Right atrium auricular region (tissue), 2 donors: ENCODE results near the gene MLLT3. TPM values are rescaled to one million over a fixed set of nuclear protein-coding genes. Genes with fewer than 3 reads are reported as not detected.

Source experiments
- DNase-seq: peaks from one replicate; pipeline ENCODE4 v3.0.0-alpha.2; 2019; ENCODE audit warnings: low spot score
- H3K27ac ChIP-seq, 2 donors: fragments of 200-600 bp; sonication (generic); 1 replicate in 1 of 2; 2 replicates in 1 of 2; pipeline ENCODE4 v1.5.1; 2016 to 2019
- H3K27me3 ChIP-seq, 2 donors: fragments of 200-600 bp; sonication (generic); one replicate each; pipeline versions ENCODE4 v1.5.1 to v1.6.0; 2017 to 2019
- H3K36me3 ChIP-seq: fragments of 200-600 bp; sonication (generic); one replicate; pipeline ENCODE4 v1.5.1; 2016
- H3K4me1 ChIP-seq, 2 donors: fragments of 200-600 bp; sonication (generic); one replicate each; pipeline versions ENCODE4 v1.5.1 to v1.6.0; 2017 to 2019
- H3K4me3 ChIP-seq, 2 donors: fragments of 200-600 bp; sonication (generic); 1 replicate in 1 of 2; 2 replicates in 1 of 2; pipeline ENCODE4 v1.5.1; 2017 to 2019; ENCODE audit warnings: mild to moderate bottlenecking in 1 of 2, moderate library complexity in 1 of 2
- H3K9me3 ChIP-seq, 2 donors: fragments of 200-600 bp; sonication (generic); one replicate each; pipeline ENCODE4 v1.5.1; 2019
- CTCF ChIP-seq, 2 donors: fragments of 200-600 bp; sonication (generic); IDR thresholded peaks; one replicate each; pipeline ENCODE4 v1.5.1; 2019; ENCODE audit warnings: antibody characterized with exemption in 2 of 2
- total RNA-seq, 2 donors: library from RNA; depleted of rRNA; stranded (reverse); fragments of >200 nt; gene quantifications; one replicate each; pipeline ENCODE4 v1.1.0, GENCODE V29; 2016

The MLLT3 gene
- total RNA-seq, 2 donors from 2014 or later: 5.3 to 7.6 TPM

DNA sequence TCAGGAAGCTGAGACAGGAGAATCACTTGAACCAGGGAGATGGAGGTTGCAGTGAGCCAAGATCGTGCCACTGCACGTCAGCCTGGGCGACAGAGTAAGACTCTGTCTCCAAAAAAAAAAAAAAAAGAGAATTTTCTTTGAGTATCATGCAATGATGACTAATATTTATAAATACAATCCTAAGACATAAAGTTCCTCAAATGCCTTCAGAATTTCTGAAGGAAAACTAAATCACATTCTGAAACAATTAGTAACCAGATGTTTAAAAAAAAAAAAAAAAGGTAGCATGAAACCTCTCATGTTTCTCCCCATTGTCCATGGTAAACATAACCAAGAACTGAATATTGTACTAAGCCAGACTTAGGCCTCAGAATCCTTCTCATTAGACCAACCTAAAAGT, 23.1 kb downstream of the MLLT3 start:
- no peaks in the 10 kb centered on the region for H3K9me3 ChIP-seq
- no peak overlapping the region for H3K27ac ChIP-seq
- TF ChIP-seq CTCF (IDR thresholded peaks at IDR 0.05): no peak
- H3K4me1 ChIP-seq: peaks cover 0 to 21% of the 10 kb centered on the region in 2 donors
- no peaks in the 10 kb centered on the region for H3K27me3 ChIP-seq
- no peak overlapping the region for H3K4me3 ChIP-seq
- no peaks in the 10 kb centered on the region for H3K36me3 ChIP-seq
- DNase-seq: no peak

DNA sequence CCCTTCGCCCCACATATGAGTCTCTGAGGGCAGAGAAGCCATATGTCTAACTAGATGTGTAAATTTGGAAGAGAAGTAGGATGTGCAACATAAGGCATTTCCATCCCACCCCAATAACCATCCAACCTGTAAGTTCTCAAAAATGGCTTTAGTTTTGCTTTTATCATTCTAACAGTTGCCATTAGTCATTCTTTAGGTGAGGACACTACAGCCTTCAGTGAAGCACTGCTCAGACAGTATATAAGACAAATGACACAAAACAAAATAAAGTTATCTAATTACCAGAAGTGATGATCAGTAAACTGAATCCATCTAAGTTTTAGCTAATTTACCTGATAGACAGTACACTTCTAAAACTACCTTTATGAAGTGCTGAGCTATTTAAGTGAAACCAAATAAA, 23.9 kb downstream of the MLLT3 start:
- DNase-seq: no peak
- H3K27me3 ChIP-seq: no peaks in the 10 kb centered on the region
- no peak overlapping the region for H3K4me3 ChIP-seq
- no peaks in the 10 kb centered on the region for H3K9me3 ChIP-seq
- no peak for TF ChIP-seq CTCF (IDR thresholded peaks at IDR 0.05)
- peaks cover 0 to 13% of the 10 kb centered on the region in 2 donors for H3K4me1 ChIP-seq
- no peak overlapping the region for H3K27ac ChIP-seq
- H3K36me3 ChIP-seq: no peaks in the 10 kb centered on the region

DNA sequence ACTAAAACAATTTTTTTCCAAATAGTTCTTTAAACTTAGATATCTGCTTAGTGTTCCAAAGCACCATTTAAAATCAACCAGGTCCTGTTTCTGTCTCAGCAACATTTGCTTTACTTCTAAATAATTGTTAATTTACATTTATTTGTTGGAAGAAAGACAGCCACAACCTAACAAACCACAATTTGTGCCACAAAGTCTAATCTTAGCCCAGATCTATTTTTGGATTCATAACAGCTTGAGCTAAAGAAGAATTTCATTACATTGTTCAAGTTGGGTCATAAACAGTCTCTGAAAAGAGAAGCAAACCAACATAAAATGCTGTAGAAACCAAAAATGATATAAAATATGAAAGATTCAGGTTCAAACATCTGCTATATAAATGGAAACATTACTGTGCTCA, 24.4 kb downstream of the MLLT3 start:
- Histone ChIP-seq H3K27me3 (no peaks in the 10 kb centered on the region), H3K4me3 (no peak overlapping the region), H3K36me3 (no peaks in the 10 kb centered on the region), H3K27ac (no peak overlapping the region), H3K4me1 (peaks cover 0 to 7% of the 10 kb centered on the region in 2 donors), H3K9me3 (no peaks in the 10 kb centered on the region)
- TF ChIP-seq CTCF (IDR thresholded peaks at IDR 0.05): no peak
- no peak for DNase-seq

DNA sequence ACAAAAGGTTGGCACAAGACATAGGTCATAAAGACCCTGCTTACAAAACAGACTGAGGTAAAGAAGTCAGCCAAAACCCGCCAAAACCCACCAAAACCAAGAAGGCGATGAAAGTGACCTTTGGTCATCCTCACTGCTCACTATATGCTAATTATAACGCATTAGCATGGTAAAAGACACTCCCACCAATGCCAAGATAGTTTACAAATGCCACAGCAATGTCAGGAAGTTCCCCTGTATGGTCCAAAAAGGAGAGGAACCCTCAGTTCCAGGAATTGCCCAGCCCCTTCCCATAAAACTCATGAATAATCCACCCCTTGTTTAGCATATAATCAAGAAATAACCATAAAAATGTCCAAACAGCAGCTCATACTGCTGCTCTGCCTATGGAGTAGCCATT, 27.7 kb downstream of the MLLT3 start:
- no peaks in the 10 kb centered on the region for H3K4me1 ChIP-seq
- no peak for TF ChIP-seq CTCF (IDR thresholded peaks at IDR 0.05)
- no peaks in the 10 kb centered on the region for H3K36me3 ChIP-seq
- H3K27ac ChIP-seq: no peak overlapping the region
- H3K4me3 ChIP-seq: no peak overlapping the region
- DNase-seq: no peak
- H3K27me3 ChIP-seq: no peaks in the 10 kb centered on the region
- no peaks in the 10 kb centered on the region for H3K9me3 ChIP-seq

GRCh38 chr9:20593537-20593936, 28.8 kb downstream of the MLLT3 start:
- no peak for TF ChIP-seq CTCF (IDR thresholded peaks at IDR 0.05)

GRCh38 chr9:20593105-20593504, 29.2 kb downstream of the MLLT3 start:
- Histone ChIP-seq H3K27me3 (no peaks in the 10 kb centered on the region), H3K36me3 (no peaks in the 10 kb centered on the region), H3K27ac (no peak overlapping the region), H3K4me1 (no peaks in the 10 kb centered on the region), H3K4me3 (no peak overlapping the region), H3K9me3 (no peaks in the 10 kb centered on the region)
- DNase-seq: no peak
- TF ChIP-seq CTCF (IDR thresholded peaks at IDR 0.05): no peak

More at GRCh38 chr9:20593537-20593936, 28.8 kb downstream of the MLLT3 start:
- H3K36me3 ChIP-seq: no peaks in the 10 kb centered on the region
- no peak for DNase-seq
- no peak overlapping the region for H3K4me3 ChIP-seq
- H3K27me3 ChIP-seq: no peaks in the 10 kb centered on the region
- H3K27ac ChIP-seq: no peak overlapping the region
- no peaks in the 10 kb centered on the region for H3K4me1 ChIP-seq
- H3K9me3 ChIP-seq: no peaks in the 10 kb centered on the region
